Measurements from ENCODE around the gene ZNF490.
"Not testable (repeated sequence)": the region's sequence is repeated elsewhere in the genome, so short reads cannot be mapped to it uniquely, and the experiment has no call there.

ZNF490 gene

DNA sequence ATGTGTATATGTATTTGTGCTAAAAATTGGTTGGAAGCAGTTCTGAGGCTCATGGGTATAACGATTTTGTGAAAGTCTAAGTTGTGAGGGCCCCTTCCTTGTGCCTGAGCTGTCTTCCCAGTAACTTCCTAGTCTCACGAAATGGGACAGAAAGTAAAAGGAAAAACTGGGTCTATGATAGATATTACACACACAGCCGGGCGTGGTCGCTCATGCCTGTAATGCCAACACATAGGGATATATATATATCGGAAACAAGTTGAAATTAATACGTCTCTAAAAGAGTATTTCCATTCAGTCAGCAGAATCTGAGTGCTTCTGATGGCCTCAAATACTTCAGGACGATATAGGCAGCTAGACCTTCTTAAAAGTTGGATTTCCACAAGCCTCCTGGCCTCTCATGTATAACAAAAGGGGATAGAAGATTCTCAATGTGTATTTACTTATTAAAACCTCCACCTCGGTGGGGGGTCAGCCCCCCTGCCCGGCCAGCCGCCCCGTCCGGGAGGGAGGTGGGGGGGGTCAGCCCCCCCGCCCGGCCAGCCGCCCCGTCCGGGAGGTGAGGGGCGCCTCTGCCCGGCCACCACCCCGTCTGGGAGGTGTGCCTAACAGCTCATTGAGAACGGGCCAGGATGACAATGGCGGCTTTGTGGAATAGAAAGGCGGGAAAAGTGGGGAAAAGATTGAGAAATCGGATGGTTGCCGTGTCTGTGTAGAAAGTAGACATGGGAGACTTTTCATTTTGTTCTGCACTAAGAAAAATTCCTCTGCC, 10.8 kb upstream of the ZNF490 start:
- DNase-seq = peak; percentile 22

DNA sequence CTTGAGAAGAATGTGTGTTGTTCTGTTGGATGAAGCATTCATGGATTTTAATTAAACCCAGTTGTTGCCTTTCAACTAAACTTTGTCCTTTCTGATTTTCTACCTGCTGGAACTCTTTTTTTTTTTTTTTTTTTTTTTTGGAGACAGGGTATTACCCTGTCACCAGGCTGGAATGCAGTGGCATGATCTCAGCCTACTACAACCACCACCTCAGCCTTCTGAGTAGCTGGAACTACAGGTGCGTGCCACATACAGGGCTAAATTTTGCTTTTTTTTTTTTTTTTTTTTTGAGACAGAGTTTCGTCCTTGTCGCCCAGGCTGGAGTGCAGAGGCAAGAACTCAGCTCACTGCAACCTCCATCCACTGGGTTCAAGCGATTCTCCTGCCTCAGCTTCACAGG, 7.0 kb upstream of the ZNF490 start:
- no peak for DNase-seq

- peak; percentile 95 for DNase-seq
Observed at GRCh38 chr19:12611361-12611699, 717 bp upstream of the ZNF490 start.

DNA sequence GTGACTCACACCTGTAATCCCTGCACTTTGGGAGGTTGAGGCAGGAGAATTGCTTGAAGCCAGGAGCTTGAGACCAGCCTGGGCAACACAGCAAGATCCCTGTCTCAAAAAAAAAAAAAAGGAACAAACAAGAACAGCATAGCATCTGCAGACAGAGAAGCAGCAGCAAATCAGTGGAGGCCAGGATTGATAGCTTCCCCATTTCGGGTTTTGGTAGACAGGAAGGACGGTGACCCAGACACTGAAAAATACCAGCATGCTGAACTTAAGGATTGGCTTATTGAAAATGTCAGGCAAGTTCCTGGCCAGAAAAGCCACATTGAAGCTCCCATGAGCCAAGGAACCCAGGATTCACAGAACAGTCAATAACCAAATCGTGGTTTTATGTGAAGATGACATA, 3.0 kb downstream of the ZNF490 start:
- DNase-seq = no peak

DNA sequence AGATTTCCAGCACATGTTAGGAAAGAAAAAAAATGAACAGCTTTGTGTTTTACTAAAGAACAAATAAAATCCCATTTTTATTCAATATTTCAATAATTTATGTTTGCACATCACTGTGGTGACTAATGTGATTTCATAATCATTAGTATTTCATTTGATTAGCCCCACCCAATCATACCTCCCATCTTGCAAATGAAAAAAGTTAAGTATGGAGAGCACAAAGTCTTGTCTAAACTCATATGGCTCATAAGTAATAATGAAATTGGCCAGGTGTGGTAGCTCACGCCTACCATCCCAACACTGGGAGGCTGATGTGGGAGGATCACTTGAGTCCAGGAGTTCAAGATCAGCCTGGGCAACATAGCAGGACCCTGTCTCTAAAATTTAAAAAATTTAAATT, 3.8 kb downstream of the ZNF490 start:
- DNase-seq = no peak

GRCh38 chr19:12603714-12604113, 6.9 kb downstream of the ZNF490 start:
- no peak for DNase-seq

DNA sequence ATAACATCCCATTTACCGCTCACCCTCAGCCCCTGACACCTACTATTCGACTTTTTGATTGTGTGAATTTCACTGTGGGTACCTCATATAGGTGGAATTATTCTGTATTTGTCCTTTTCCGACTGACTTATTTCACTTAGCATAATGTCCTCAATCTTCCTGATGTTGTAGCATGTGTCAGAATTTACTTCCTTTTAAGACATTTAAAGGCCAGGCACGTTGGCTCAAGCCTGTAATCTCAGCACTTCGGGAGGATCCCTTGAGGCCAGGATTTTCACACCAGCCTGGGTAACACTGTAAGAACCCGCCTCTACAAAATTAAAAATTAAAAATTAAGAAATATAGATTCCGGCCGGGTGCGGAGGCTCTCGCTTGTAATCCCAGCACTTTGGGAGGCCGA, 13.0 kb downstream of the ZNF490 start:
- DNase-seq = no peak

DNA sequence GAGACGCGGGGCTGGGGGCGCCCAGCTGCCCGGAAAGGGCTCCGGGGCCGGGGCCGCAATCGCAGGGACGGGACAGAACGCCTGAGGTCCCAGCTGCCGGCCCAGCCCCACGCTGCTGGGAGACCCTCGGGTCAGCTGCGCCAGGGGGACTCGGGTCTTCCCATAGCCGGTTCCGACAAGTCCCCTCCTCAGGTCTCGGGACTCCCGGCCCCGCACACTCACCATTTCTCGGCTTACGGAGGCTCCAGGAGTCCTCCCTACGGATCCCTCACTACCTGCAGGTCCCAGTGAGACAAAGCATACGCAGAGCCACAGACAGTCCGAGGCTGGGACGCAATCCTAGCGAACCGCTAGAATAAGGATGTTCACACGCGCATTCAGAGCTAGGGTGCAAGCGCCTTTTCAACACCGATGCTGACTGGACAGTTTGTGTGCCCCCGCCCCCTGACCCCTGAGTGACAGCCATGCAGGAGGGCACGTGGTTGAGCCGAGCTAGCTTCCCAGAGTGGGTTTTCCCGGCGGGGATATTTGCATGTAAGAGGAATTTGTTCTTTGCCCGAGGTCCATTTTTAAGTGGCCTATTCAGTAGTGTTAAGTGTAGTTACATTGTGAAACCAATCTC, 13.6 kb downstream of the ZNF490 start:
- no peak for DNase-seq

DNA sequence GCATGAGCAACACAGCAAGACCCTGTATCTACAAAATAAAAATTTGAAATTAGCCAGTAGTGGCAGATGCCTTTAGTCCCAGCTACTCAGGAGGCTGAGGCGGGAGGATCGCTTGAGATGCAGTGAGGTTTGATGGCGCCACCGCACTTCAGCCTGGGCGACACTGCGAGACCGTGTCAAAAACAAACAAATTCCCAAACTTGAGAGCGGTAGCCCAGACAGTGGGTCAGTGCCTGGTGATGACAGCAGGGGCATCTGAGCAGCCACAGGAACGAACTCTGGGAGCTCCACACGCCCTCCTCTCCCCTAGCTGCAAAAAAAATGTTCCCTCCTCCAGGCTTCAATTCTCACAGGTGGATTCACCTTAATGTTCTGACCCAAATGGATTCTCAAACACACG, 14.1 kb downstream of the ZNF490 start:
- no peak for DNase-seq

GRCh38 chr19:12581100-12581499, 29.5 kb downstream of the ZNF490 start:
- no peak for DNase-seq

DNA sequence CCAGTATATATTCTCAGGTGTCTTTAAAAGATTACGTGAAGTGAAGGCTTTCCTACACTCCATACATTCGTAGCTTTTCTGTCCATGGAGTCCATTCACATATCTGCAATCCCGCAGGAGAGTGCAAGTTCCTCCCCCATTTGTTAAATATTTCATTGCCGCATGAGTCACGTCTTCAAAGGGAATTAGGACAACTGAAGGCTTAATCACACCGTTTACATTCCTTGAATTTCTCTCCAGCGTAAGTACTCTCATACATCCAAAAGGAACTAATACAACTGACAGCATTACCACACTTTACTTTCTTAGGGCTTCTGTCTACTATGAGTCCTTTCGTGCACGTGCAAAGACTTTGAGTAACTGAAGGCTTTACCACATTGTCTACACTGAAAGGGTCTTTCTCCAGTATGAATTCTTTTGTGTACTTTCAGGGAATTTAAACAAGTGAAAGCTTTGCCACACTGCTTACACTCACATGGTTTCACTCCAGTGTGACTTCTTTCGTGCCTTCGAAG, 30.4 kb downstream of the ZNF490 start:
- DNase-seq = no peak

- DNase-seq = no peak
Observed at GRCh38 chr19:12578641-12579040, 32.0 kb downstream of the ZNF490 start.

GRCh38 chr19:12574036-12574435, 36.6 kb downstream of the ZNF490 start:
- peak; percentile 35 for DNase-seq

DNA sequence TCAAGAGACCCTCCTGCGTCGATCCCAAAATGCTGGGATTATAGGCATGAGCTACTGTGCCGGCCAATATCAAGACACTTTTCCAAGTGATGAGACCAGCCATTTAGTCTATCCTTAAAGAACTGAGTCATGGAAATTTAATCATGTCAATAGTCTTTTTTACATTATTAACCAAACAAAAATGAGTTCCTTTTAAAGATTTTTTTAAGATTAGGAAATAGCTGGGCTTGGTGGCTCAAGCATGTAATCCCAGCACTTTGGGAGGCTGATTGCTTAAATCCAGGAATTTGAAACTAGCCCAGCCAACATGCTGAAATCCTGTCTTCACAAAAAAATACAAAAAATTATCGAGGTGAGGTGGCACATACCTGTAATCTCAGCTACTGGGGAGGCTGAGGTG, 42.7 kb downstream of the ZNF490 start:
- no peak for DNase-seq

- not testable (repeated sequence) for DNase-seq
Observed at GRCh38 chr19:12566380-12566779, 44.2 kb downstream of the ZNF490 start.

DNA sequence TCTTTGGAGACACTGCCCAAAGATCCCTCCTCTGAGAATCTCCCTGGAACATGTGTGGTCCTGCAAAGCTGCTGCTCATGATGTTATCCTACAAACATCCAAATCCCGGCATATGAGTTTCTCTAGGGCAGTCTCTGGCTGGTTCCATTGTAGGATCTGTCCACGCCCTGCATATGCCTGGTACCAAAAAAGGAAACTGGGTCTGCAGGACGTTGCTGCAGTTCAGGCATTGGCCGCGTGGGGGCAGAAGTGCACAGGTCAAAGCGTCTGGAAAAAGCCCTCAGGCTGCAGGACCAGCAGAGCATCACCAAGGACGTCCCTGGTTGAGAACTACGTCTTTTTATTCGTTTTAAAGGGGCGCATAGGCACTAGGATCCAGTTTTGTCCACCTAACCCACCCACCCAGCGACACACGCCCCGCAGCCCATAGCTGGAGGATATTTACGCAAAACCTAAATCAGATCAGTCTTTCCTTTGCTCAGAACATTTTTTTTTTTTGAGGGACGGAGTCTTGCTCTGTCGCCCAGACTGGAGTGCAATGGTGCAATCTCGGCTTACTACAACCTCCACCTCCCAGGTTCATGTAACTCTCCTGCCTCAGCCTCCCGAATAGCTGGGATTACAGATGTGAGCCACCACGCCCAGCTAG, 46.5 kb downstream of the ZNF490 start:
- DNase-seq = peak; percentile 94

- no peak for DNase-seq
Observed at GRCh38 chr19:12555456-12555930, 55.1 kb downstream of the ZNF490 start.

- peak; percentile 100 for DNase-seq
Observed at GRCh38 chr19:12551060-12551832, 59.4 kb downstream of the ZNF490 start, which contains the start of gene ZNF564. Gene ZNF564 (minus strand): TSS chr19:12551482. CDS start chr19:12551332, 150 bp downstream.

GRCh38 chr19:12546903-12547302, 63.7 kb downstream of the ZNF490 start:
- DNase-seq = no peak

GRCh38 chr19:12546068-12546467, 64.5 kb downstream of the ZNF490 start:
- no peak for DNase-seq

DNA sequence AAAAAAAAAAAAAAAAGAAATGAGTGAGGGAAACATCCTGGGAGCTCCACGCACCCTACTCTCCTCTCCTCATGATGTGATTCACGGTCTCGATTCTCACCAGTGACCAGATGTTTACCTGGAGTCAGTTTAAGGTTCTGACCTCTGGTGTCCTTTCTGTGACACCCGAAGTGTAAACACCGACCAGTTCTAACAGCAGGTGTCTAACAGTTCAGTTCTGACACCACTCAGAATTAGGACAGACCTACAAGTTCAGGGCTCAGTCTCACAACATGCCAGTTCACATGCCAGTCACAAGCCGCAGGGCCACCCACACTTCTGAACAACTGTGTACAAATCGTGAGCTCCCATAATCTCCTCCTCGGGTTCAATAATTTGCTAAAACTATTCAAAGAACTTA, 65.3 kb downstream of the ZNF490 start:
- no peak for DNase-seq

- DNase-seq = no peak
Observed at GRCh38 chr19:12544401-12544876, 66.2 kb downstream of the ZNF490 start.

- no peak for DNase-seq
Observed at GRCh38 chr19:12543855-12544254, 66.8 kb downstream of the ZNF490 start.

All from NCI-H82 (cell line).